COLO829 (cell line): Measurements from ENCODE around the gene CADM2.

Experiments
- DNase-seq: peaks from one replicate; pipeline ENCODE4 v3.0.0; 2012; ENCODE audit warnings: low spot score

CADM2 gene

GRCh38 chr3:85572426-85572825 lies 613.6 kb downstream of the CADM2 start:
- DNase-seq = no peak

- DNase-seq = no peak
Observed at GRCh38 chr3:85572978-85573377, 614.2 kb downstream of the CADM2 start.

GRCh38 chr3:85574006-85574705 lies 615.4 kb downstream of the CADM2 start:
- DNase-seq = no peak

- DNase-seq = peak; percentile 64
Observed at GRCh38 chr3:85576091-85576690, 617.4 kb downstream of the CADM2 start.

- no peak for DNase-seq
Observed at GRCh38 chr3:85576697-85577200, 618.0 kb downstream of the CADM2 start.

GRCh38 chr3:85584779-85585356 lies 626.1 kb downstream of the CADM2 start:
- DNase-seq = no peak

- no peak for DNase-seq
Observed at GRCh38 chr3:85586018-85586417, 627.2 kb downstream of the CADM2 start.

- no peak for DNase-seq
Observed at GRCh38 chr3:85589145-85589544, 630.4 kb downstream of the CADM2 start.

GRCh38 chr3:85591451-85591850 lies 632.7 kb downstream of the CADM2 start:
- no peak for DNase-seq

- no peak for DNase-seq
Observed at GRCh38 chr3:85592256-85592655, 633.5 kb downstream of the CADM2 start.

GRCh38 chr3:85594676-85595075 lies 635.9 kb downstream of the CADM2 start:
- DNase-seq = no peak

GRCh38 chr3:85603378-85603777 lies 644.6 kb downstream of the CADM2 start:
- no peak for DNase-seq

GRCh38 chr3:85604641-85605040 lies 645.9 kb downstream of the CADM2 start:
- no peak for DNase-seq

GRCh38 chr3:85605066-85605465 lies 646.3 kb downstream of the CADM2 start:
- no peak for DNase-seq

GRCh38 chr3:85626662-85627061 lies 667.9 kb downstream of the CADM2 start:
- no peak for DNase-seq

GRCh38 chr3:85627932-85628331 lies 669.1 kb downstream of the CADM2 start:
- no peak for DNase-seq

GRCh38 chr3:85631070-85631469 lies 672.3 kb downstream of the CADM2 start:
- no peak for DNase-seq

- no peak for DNase-seq
Observed at GRCh38 chr3:85632921-85633320, 674.1 kb downstream of the CADM2 start.

- DNase-seq = no peak
Observed at GRCh38 chr3:85652360-85652759, 693.6 kb downstream of the CADM2 start.

- DNase-seq = no peak
Observed at GRCh38 chr3:85660451-85660850, 701.7 kb downstream of the CADM2 start.

GRCh38 chr3:85662462-85662861 lies 703.7 kb downstream of the CADM2 start:
- no peak for DNase-seq

- DNase-seq = no peak
Observed at GRCh38 chr3:85667744-85668143, 709.0 kb downstream of the CADM2 start.

- no peak for DNase-seq
Observed at GRCh38 chr3:85670634-85671205, 711.9 kb downstream of the CADM2 start.
